ENCODE results near the gene TFDP2.

Gene TFDP2

GRCh38 chr3:142072816-142073215, 76.5 kb downstream of the TFDP2 start:
- no peak for DNase-seq (ENCODE audit: low read depth in 2 of 2)

DNA sequence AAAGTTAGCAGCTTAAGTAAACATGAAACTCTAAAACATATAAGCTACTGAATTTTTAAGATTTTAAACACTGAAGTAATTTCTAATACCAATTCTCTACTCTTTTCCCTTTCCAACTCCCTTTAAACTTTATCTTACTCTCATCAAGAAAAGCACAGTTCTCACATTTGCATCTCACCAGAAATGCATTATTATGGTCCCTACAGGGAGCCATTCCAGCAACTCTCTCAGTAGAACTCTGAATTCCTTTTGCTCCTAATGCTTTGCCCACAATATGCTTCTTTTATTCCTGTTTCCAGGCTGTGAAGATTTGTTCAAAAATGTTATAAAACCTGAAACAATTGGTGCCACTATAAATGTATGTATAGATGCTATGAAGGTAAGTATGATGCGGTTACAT, 83.4 kb downstream of the TFDP2 start:
- no peak for DNase-seq (ENCODE audit: low read depth in 2 of 2)

GRCh38 chr3:142065344-142065743, 84.0 kb downstream of the TFDP2 start:
- DNase-seq (ENCODE audit: low read depth in 2 of 2) = no peak

DNA sequence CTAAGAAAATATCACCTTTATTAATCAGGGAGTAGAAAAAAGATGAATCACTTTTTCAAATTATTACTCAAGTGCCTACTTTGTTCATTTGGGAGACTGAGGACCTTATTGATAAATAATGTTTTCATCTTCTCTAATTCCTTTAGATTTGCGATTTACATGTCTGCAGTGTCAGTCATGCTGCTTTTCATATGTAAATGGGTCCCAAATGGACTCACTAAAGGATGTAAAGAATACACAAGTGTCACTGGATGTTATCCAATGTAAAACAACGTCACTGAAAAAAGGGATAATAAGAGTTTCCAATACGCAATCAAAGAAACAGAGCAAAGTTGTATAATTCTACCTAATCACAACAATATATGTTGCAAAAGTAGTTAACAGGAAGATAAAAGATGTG, 84.9 kb downstream of the TFDP2 start:
- DNase-seq (ENCODE audit: low read depth in 2 of 2) = no peak

- no peak for DNase-seq (ENCODE audit: low read depth in 2 of 2)
These were observed 92.0 kb downstream of the TFDP2 start for GRCh38 chr3:142057331-142057725.

DNA sequence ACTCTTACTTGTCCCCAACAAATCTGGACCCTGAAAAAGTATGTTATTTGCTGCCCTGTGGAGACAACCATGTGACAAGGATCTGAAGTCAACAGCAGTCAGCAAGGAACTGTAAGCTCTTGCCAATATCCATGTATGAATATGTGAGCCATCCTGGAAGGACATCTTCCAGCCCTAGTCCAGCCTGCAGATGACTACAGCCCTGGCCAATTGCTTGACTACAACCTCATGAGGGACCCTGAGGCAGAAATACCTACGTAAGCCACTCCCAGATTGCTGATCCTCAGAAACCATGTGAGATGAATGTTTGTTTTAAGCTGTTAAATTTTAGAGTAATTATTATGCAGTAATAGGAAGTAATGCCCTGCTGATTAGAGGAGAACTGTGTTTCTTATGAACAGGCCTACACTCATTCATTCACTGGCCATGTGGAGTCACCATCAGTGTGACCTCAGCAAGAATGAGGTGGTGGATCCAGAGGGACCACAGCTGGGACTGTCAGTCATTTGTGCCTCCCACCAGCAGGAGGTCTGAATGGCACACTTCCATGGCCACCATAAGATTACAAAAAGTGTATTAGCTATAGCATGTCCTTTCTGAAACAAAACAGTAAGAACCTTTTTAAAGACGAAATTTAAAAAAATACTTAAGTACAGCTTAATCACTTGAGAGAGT, 92.6 kb downstream of the TFDP2 start:
- DNase-seq (ENCODE audit: low read depth in 2 of 2) = no peak

DNA sequence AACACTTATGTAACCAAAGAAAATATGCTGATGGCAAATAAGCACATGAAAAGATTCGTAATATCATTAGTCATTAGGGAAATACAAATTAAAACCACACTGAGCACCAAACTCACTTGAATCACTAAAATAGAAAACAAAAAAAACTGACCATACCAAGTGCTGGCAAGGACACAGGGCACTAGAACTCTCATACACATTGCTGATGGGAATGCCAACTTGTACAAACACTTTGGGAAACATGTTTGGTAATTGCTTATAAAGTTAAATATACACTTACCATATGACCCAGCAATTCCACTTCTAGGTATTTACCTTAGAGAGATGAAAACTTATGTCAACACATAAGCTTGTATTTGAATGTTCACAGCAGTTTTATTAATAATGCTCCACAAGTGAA, 95.5 kb downstream of the TFDP2 start:
- no peak for DNase-seq (ENCODE audit: low read depth in 2 of 2)

- DNase-seq (ENCODE audit: low read depth in 2 of 2) = no peak
These were observed 96.1 kb downstream of the TFDP2 start for GRCh38 chr3:142053244-142053643.

DNA sequence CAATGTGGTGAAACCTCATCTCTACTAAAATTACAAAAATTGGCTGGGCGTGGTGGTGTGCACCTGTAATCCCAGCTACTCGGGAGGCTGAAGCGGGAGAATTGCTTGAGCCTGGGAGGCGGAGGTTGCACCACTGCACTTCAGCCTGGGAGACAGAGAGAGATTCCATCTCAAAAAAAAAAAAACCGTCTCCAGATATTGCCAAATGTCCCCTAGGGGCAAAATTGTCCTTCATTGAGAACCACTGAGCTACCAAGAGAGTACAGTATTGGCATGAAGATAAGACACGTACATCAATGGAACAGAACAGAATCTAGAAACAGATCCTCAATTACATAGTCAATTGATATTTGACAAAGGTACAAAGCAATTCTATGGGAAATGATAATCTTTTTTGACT, 98.0 kb downstream of the TFDP2 start:
- DNase-seq (ENCODE audit: low read depth in 2 of 2) = no peak

DNA sequence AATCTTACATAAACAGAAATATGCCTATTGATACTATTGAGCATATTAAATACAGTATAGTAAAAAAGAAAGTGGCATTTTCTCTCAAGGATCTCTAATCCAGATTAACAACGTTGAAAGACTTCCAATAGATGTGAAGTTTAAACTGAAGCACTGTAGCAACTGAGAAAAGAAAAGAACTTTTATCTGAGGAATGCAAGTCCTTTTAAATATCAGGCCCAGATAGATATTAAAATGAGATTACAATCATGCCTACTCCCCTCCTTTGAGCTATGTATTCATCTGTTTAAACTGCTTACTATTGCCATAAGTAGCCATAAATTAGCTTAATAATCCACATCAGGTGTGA, 102.3 kb downstream of the TFDP2 start:
- no peak for DNase-seq (ENCODE audit: low read depth in 2 of 2)

DNA sequence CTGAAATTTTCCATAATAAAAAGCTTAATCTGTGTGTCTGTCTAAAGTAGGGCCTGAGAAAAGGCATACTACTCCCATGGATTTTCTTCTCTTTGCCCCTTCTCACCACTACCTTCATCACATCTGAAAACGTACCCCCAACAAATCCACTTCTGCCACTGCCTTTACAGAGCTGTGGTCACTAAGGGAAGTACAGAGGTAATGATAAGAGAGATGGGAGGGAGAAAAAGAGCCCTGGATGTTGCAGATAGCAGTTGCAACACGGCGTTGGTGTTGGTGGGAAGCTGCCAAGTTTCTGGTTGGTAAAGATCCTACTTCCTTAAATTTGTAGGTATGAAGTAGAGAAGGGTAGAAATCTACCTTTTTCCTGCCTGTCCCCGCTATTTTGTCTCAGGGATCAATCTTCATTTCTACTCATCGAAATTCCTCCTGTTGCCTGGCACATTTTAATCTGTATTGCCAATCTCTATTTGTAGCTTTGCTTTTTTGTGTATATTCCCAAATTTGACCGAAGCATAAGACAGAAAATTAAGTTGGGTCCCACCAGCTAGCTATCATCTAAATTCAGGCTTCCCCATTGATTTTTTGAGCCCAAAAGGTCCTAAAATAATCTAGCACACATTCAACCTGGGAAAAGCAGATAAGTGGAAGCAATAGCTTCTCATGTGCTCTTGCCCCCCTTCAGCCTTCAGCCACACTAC, 102.9 kb downstream of the TFDP2 start:
- no peak for DNase-seq (ENCODE audit: low read depth in 2 of 2)

DNA sequence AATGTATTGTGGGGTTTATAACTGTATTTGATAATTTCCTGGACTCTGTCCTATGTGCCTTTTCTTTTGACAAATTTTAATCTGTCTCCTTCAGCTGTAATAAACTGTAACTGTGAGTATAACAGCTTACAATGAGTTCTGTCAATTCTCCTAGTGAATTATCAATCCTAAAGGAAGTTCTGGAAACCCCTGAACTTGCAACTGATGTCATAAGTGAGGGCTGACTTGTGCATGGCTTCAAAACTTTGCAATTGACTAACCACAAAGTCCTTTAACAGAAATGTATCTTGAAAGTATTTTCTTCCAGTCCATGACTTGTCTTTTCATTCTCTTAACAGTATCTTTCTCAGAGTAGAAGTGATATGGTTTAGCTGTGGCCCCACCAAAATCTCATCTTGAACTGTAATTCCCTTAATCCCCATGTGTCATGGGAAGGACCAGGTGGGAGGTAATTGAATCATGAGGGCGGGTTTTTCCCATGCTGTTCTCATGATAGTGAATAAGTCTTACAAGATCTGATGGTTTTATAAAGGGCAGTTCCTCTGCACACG, 108.3 kb downstream of the TFDP2 start:
- DNase-seq (ENCODE audit: low read depth in 2 of 2) = no peak

GRCh38 chr3:142035308-142035922, 113.9 kb downstream of the TFDP2 start:
- no peak for DNase-seq (ENCODE audit: low read depth in 2 of 2)

DNA sequence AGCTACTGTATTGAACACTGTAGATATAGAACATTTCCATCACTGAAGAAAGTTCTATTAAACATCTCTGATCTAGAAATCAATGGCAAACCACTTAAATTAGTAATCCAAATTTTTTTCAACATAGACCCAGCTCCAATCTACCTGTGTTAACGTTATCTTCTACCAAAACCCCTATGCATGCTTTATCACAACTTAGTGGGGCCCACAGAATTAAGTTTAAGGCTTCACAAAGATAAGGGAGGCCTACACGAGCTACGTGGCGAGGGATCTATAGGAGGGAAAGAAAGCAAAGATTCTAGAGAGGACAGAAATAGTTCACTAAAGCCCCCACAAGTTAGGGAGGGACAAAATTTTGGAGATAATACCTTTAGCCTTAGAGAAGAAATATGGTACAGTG, 116.1 kb downstream of the TFDP2 start:
- DNase-seq (ENCODE audit: low read depth in 2 of 2) = no peak

DNA sequence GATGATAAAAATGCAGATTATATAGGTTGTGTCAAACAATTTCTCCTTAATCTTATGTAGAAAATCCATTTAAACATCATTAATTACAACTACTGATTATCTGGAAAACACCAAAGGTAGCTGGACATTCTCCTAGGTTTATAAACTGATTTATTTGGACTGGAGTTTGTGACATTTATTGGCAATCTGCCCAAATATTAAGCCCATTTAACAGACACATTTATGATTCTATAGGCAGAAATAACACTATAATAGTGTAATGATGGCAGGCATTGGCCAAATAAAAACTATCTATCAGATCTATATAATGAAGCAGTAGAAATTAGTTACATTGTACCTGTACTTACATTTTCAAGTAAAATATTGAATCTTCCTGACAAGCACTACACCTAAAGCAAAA, 117.8 kb downstream of the TFDP2 start:
- no peak for DNase-seq (ENCODE audit: low read depth in 2 of 2)

DNA sequence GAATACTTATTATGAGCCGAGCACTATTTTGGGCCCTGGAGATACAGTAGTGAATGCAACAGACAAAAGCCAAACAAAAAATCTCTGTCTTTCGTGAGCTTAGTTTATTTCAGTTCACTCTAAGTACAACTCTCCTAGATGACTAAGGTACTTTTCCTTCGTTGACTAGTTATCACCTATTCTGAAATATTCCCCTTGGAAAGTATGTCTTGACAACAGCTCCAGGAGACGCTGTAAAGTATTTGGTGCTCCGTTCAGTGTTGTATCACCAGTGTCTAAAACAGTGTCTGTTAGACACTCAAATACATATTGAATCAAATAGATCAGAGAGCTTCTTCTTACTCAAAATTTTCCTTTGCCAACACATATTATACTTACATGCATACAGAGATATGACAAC, 119.6 kb downstream of the TFDP2 start:
- no peak for DNase-seq (ENCODE audit: low read depth in 2 of 2)

DNA sequence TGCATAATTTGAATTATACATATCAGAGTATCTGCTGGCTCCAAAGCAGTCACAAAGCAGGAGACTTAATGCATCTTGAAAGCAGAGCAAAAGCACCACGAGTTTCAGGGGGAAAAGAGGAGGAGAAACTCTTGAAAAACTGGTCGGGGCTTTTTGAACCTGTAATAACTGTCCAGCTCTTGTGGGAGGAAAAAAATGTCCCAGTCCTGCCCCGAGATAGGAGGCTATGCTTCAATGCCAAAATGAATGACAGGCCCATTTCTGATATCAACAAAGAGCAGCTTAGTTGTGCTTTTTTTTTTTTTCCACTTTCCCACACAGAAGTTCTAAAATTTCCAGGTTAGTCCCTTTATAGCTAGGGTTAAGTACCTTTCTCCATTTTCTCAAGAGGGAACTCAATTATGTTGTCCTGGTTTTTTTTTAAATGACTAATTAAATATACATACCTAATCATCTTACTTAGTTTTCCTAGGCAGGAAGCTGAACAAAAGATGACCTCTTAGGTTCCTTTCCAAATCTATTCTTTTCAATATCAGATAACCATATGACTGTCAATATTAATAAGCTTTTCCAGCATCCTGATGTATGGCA, 120.2 kb downstream of the TFDP2 start:
- DNase-seq (ENCODE audit: low read depth in 2 of 2) = no peak

- DNase-seq (ENCODE audit: low read depth in 2 of 2) = no peak
These were observed 121.0 kb downstream of the TFDP2 start for GRCh38 chr3:142028243-142028777.

DNA sequence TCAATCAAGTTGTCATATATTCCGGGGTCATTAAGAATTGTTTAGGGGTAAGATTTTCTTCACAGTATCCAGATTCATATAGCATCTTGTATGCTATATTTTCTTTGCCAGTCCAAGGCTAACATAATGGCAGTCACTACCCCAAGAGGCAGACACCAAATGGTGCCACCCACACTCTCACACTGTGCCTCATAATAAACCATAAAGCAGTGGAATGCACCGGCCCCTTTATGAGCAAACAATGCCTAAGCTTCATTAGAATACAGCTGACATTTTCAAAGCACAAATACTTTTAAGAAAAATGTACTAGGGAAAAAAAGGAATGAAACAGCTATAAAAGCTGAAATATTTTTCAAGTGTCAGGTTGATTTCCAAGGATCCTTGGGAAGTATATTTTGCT, 121.6 kb downstream of the TFDP2 start:
- no peak for DNase-seq (ENCODE audit: low read depth in 2 of 2)

DNA sequence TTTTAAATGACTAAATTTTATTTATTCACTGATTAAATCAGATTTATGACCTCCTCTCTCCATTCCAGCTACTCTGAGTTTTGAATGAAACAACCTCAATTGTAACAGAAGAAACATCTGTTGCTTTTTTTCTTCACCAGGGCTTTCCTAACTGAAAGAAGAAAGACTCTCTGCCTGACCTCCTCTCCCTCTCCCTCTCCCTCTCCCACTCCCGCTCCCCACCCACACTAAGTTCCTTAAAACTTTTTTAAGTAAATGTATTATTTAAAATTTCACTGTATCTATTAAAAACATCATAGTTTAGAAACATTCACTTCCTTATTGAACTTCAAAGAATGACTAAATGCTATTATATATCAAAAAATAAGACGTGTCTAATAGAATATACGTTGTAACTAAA, 122.0 kb downstream of the TFDP2 start:
- no peak for DNase-seq (ENCODE audit: low read depth in 2 of 2)

DNA sequence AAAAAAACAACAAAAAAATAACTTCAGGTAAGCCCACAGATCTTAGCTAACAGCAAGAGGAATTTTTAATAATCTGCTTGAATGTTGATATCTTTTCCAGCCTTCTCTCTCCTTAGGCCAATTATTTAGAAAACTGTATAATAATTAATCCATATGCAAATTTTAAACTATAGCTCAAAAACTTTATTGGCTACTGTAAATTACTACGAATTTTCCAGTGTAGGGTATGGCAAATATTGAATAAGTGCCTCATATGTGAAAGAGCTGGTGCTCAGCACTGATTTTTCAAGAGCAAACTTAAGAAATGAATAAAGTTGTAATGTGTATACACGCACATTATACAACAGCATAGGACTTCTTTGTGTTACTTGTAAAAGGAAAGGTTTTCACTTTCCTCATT, 123.0 kb downstream of the TFDP2 start:
- DNase-seq (ENCODE audit: low read depth in 2 of 2) = no peak

GRCh38 chr3:142022381-142022780, 127.0 kb downstream of the TFDP2 start:
- DNase-seq (ENCODE audit: low read depth in 2 of 2) = no peak

DNA sequence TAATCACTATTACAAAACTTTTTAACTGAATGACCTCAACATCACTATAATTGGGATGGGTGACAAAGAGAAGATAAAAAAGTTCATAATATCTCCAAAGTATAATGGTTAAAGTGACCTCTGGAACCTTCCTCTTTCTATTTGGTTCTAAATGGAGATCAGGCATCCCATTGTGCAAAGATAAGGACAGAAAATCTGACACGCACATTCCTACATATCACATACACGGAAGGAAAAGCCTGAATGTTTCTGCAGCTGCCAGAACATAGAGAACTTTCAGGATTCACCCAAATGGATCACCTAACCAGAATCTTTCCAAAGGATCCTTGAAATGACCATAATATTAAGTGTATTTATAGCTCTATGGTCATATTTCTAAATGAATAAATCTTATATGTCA, 128.2 kb downstream of the TFDP2 start:
- DNase-seq (ENCODE audit: low read depth in 2 of 2) = no peak
